Activated naive CD4-positive, alpha-beta T cell (primary cell): ENCODE results near the gene PLAC8L1.

Experiments
- DNase-seq, 4 experiments: peaks; one replicate each; lab custom pipeline; 2025; lab: John Stamatoyannopoulos, UW

Gene PLAC8L1

DNA sequence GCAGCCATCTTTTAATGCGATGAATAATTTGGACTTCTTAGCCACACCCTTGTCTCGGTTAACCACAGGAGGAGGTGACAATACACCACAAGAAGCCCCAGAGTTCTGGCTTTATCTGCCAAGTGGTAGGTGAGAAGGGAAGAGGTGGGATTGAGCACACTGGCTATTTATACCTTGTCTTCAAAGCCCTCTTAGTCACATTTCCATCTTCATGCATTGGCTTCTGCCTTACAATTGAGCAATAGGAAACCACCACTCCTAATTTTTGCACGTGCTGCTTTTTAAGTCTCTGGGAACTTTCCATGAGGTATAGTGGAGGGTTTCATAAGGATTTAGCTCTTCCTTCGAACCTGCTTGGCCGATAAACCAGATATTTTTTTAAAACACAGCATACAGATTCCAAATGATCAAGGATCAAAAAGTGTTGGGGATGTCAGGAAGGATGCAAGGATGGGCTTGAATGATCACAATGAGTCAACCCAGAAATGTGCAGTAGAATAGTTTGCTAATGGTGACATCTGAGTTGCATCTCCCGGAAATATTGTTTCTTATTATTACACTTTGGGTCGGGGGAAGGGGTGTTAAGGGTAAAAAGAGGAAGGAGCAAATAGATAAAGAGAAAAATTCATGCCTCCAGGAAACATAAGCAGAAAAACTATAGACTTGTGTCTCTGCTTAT, 25.5 kb downstream of the PLAC8L1 start:
- DNase-seq = no peak

DNA sequence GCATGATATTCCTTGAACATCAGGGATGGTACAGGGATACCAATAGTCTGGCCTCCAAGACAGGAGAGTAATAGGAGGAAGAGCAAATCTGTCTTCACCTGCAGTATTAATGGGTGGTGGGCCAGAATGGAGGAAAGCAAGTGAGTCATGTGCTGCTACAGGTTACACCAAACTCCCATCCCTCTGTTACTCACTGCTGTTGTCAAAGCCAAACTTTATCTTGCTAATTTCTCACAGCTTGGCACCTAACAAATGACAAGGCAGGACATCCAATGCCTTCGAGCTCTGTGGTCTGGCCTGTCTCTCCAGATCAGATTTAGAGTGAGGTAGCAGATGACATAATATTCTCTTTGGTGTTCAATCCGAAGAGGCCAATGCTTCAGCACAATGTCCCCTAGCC, 26.8 kb downstream of the PLAC8L1 start:
- no peak for DNase-seq

DNA sequence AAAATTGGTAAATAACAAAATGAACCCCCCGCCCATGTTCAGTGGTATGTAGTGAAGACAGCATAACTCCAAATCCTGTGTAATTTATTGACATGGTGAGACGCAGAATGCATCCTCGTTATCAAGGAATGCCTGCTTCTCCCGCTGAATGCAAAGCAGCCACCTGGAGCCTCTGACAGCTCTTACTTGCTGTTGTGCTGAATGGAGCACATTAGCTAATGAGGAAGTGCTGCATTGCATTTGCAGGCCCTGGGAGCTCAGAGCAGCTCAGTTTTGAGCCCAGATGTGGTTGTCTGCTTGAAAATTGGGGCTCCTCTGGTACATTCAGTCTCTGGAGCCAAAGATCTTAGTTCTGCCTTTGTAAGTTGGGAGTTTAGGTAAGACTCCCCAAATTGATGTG, 28.9 kb downstream of the PLAC8L1 start:
- no peak for DNase-seq

DNA sequence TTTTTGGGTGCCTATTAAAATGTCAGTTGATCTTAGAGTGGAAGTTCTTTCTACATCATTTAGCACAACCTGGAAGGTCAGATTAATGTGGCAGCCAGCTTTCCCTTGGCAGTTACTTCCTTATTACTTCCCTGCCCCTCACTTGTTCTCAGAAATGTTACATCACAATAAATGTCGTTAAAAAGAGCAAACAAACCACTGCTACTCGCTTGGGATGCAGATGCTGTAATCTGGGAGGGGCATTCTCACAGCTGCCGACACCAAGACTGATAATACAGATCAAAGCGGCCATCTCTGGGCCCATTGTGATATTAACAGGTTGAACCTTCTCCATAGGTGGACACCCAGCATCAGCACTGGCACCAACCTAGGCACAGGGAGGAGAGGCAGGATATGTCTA, 29.3 kb downstream of the PLAC8L1 start:
- no peak for DNase-seq

DNA sequence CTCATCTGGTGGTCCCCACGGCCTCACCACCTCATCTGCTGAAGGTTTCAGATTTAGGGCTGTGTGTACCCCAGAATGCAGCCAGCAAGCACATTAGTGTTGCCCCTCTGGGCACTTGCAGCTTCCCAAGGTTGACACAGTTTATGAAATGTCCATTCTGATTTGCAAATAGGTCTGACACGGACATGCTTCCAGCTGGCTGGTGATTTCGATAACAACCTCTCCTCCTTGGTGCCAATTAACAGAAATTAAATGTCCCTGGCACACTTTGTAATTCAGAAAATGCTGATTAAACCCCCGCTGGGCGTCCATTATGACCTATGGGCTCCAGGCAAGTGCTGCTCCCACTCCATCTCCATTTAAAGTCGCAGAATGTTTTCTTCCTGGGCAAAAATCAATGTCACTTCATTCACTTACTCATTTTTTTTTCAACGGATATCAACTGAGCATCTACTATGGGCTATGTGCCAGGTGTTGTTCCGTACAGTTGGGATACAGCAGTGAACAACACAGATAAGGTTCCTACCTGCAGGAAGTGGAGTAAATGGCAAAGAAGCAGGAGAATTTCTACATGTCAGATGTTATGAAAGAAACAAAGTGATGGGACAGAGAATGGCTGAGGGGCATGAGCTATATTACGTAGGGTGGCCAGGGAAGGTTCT, 32.0 kb downstream of the PLAC8L1 start:
- no peak for DNase-seq

DNA sequence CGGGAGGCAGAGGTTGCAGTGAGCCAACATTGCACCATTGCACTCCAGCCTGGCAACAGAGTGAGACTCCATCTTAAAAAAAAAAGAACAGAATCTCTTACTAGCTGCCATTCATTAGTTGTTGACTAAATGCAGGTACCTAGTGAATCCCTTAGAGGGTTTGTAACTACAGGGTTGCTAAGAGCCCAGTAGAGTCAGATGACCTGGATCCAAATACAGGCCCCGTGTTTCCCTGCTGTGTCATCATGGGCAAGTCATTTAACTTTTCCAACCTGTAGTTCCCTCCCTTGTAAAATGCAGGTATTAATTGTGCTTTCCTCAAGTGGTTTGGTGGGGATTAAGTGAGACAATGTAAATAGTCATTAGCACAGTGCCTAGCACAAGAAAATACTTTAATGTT, 32.8 kb downstream of the PLAC8L1 start:
- DNase-seq = no peak

DNA sequence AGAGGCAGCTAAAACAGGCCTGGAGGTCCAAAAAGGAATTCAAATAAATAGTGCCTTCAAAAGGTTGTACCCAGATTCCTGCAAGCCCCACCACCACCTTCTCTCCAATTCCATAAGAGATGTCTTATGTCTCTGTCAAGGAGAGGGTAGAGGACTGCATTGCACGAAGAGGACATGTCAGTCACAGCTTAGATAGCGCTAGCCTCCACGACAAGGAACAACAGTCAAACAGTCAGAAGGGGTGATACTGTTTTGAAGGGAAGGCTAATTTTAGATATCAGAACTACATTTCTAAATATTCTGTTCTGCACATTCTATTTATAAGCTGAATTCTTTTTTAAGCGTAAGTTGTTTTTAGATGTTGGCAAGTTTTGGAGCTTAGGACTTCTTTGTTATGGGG, 34.2 kb downstream of the PLAC8L1 start:
- DNase-seq = no peak

DNA sequence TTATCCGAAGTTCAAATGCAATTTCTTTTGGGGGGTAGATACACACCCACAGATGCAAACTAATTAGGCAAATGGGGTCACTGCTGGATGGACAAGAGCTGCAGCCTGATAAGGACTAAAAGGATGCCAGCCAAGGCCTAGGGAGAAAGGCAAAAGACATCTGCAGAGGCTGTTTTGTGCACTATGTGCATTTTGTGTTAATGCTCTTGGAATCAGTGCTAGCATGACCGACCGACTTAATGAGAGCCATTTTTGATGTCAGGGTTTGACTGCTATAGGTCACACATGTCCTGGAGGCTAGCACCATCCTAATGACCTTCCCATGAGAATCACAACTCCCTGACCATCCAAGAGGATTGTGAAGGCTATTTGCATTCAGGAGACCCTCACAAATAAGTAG, 34.6 kb downstream of the PLAC8L1 start:
- no peak for DNase-seq

DNA sequence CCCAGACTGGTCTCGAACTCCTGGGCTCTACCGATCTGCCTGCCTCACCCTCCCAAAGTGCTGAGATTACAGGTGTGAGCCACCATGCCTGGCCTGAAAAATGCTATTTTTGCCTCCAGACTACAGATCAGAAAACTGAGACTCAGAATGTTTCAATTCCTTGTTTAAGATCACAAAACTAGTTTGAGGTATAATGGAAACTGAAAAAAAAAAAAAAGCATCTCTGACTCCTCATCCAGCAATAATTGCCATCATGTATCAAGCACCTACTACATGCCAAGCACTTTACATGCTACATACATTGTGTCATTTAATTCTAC, 35.6 kb downstream of the PLAC8L1 start:
- DNase-seq = no peak

DNA sequence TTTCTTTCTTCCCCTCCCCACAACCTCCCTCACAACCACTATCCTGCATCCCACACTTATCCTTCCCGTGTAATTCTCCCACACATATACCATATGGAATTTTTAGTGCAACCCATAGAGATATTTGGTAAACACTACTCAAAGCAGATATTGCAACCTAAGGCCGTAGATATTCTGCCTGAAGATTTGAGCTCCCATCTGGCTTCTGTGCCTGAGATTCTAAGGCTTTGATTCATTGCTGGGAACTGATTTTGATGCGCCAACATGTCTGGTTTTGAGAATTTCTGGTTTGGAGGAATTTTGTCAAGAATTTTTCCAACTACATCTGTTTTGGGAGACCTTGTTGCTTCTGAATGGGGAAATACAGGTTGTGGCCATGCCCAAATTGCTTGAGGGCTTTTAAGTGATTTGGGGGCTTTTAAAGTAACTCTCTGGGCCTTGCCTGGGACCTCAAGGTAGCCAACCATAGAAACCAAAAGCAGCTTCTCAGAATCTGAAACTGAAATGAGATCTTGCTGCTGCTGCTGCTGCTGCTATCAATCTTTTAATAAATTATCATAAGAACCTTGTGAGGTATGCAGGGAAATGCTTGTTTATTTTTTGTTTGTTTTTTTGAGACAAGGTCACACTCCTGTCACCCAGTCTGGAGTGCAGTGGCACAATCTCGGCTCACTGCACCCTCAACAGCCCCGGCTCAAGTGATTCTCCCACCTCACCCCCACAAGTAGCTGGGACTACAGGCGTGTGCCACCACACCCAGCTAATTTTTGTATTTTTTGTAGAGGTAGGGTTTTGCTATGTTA, 36.2 kb downstream of the PLAC8L1 start:
- no peak for DNase-seq

DNA sequence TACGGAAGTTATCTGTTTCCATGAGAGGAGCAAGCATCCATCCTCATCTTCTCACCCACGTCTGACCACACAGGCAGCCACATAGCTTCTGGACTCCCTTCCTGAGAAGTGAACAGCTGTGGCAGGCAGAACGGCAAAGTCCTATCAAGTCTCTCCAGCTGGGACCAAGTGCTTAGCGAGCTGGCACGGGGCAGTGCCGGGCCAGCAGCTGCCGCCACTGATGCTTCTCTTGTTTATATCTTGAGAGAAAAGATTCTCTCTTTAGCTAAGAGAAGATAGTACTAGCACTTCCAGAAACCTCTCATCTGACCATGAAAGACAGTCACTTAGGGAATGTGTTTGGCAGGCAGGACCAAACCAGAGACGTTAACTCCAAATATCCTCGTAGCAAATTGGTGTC, 37.2 kb downstream of the PLAC8L1 start:
- no peak for DNase-seq

DNA sequence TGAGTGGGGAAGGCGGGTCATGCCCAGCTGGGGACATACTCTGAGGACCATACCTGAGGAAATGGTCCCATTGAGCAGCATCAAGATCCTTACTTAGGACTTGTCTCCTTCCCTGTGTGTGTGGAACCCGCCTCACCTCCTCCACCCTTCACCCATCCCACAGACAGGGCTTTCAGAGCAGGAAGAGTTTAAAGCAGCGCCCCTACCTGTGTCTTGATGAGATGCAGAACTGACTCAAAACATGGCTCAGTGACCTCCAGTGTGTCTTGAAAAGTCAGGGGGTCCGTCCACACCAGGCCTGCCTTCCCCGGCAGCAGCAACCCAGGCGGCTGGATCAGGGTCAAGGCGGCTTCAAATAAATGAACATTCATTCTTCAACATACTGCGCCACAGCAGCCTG, 38.4 kb downstream of the PLAC8L1 start:
- no peak for DNase-seq

DNA sequence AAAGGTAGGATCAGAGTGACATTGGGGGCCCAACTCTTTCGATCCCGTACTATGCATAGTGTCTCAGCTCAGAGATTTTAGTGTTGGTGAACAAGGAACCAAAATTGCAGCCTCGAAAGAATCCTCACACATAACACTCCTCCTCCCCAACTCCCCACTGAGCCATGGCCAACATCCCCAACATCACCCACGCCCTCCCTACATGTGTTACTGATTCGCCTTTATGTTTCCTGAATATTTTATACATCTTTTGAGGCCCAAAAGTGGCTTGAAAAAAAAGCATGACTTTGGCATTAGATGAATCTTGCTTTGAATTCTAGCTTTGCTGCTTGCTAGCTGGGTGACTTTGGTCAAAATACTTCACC, 45.2 kb downstream of the PLAC8L1 start:
- no peak for DNase-seq

DNA sequence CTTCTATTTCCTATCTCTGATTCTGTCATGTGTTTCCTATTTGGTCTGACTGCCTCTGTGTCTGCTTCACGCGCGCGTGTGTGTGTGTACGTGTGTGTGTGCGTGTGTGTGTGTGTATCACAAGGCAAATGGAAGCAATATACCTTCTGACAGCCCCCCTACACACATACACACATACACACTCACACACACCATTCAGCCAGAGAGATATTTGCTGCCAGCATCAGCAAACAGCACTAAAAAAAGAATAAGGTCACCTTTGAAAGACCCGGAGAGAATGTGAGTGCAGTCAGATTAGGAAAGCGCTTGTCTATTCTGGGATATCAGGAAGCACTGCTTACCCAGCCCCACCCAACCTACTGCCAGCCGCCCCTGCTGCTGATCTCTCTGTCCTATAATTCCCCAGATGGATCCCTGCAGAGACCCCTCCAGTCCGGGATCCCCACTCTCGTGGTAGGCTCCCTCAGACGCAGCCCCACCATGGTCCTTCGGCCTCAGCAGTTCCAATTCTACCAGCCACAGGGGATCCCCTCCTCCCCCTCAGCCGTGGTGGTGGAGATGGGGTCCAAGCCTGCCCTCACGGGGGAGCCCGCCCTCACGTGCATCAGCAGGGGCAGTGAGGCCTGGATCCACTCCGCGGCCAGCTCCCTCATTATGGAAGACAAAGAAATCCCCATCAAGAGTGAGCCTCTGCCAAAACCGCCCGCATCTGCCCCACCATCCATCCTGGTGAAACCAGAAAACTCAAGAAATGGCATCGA, 45.7 kb downstream of the PLAC8L1 start:
- DNase-seq = no peak

DNA sequence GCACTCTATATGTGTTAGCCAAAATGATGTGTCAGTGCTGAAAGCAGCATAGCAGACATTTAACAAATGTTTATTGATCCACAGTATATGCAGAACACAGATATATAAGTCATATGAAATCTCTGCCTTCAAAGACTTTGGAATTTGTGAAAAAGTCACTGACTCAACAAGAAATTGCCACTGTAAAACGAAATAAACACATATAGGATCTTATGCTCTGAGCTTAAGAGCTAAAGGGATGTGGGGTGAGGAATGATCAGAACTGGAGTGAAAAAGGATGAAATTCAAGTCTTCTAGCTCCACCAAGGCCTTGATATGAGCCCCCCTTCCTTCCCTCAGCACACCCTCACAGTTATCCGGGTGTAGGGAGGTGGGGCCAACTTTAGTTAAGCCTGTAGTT, 49.9 kb downstream of the PLAC8L1 start:
- no peak for DNase-seq

DNA sequence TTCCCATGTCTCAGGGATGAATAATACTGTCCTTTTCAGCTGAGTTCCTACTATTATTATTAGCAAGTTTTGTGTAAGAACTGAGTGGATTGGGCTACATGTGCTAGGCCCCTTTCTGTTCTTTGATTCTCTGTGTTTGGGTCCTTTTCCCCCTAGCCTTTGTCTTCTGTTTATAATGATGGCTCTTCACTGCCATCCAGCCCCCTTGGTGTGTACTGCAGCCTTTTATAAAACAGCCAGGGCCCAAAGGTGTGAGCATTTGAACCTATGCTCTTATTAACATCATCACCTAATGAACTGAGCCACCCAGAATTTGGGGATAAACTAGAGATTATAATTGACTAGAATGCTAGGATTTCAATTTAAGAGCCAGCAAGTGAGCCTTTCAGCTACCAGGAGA, 52.6 kb downstream of the PLAC8L1 start:
- DNase-seq = no peak

DNA sequence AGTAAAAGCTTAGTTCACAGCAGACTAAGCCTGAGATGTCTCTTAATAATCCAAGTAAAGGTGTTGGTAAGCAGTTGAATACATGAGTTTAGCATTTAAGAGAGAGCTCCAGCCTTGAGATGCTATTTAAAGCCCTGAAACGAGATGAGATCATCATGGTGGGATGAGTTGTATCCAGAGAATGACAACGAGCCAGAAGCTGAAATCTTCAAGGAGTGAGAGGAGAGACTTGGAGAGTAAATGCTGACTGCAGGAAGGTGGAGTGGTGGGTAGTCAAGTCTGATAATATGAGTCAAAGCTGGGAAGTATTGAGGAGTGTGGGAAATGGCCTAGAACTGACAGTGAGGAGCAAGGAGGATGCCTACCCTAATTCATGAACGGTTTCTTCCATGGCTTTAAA, 53.7 kb downstream of the PLAC8L1 start:
- no peak for DNase-seq

DNA sequence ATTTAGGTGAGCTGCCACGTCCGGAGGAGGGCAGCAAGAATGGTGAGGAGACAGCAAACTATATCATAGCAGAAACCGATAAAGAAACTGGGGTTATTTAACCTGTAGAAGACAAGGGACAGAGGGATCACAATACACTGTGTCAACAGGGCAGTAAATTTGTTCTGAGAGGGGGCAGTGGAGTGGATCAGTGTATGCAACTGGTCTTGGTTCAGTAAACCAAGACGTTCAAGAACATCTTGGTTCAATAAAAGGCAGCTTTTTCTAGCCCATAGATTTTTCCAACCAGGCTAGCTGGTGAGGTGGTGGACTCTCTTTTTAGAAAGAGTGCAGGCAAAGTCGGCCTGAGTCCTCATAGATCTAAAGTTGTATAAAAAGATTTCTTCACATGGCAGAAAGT, 55.3 kb downstream of the PLAC8L1 start:
- no peak for DNase-seq

DNA sequence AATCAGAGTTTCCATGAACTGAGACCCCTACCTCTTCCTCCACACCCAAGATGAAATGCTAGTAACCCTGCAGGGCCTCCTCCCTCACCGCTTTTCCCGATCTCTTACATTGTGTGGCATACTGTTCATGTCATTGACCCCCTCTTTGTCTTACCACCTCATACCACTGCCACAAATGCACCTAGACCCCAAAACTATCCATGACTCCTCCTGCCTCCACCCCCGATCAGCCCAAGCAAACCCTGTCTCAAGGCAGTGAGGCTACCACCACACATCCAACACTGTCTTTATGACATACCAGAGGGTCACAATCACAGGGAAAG, 55.7 kb downstream of the PLAC8L1 start:
- no peak for DNase-seq

DNA sequence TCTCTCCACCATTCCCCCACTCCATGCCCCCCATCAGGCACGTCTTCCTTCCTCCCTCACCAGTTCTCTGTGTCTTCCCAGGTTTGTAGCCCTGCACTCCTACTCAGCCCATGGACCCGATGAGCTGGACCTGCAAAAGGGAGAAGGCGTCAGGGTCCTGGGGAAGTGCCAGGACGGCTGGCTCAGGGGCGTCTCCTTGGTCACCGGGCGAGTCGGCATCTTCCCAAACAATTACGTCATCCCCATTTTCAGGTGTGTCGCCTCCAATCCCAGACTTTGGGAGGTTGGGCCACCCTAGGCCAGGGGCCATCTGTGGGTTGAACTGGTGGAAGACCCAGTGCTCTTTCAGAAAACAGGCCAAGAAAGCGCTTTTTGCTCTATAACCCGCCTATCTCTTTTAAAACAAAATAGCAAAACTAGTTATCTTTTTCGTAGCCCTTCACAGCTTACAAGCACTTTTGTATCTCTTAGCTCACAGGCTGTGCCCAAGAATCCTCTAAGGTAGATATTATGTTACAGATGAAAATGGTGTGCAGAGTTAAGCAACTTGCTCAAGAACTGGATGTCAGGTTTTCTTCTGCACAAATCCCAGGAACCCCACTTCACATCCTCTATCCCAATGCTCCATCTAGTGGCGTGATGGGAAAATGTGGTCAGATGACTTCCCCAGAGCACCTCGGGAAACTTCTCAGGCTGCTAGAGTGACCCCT, 56.2 kb downstream of the PLAC8L1 start:
- no peak for DNase-seq

DNA sequence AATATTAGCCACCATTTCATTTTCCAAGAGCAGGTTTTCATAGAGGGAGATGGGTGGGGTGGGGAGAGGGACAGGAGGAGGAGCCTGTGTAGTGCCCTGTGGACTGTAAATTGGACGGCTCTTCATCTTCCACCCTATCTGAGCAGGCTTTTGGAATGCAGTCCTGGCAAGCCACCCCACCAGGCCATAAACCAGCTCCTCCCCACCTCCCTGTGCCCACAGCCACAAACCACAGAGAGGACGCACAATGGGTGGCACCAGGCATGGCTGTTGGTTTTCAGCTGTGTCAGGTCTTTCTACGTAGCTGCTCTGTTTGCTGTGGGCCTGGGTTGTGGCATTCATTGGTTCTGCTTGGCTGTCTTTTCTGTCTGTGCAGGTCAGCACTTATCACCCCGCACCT, 58.0 kb downstream of the PLAC8L1 start:
- DNase-seq = no peak

DNA sequence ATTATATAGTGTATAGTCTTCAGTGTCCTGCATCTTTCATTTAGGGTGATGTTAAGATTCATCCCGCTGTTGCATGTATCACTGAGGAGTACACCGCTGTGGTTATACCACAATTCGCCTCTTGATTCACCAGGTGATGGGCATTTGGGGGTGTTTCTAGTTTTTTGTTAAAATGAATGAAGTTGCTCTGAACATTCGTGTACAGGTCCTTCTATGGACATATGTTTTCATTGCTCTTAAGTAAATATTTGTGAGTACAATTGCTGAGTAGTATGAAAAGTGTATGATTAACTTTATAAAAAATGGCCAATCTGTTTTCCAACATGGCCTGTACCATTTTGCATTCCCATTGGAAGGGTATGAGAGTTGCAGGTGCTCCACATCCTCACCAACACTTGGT, 61.7 kb downstream of the PLAC8L1 start:
- no peak for DNase-seq
